Pulmonary artery endothelial cell (primary cell): ENCODE measurements around the gene ZNF581. TPM values are rescaled to one million over a fixed set of nuclear protein-coding genes. Genes with fewer than 3 reads are reported as not detected.

Source experiments
- DNase-seq: peaks from one replicate; pipeline ENCODE4 v3.0.0-alpha.2; 2011; ENCODE audit warnings: low read depth, low spot score
- total RNA-seq: library from RNA; depleted of rRNA; stranded (reverse); fragments of >200 nt; gene quantifications from 2 replicates; pipeline ENCODE4 v1.2.3, GENCODE V29; 2014

Gene ZNF581
- total RNA-seq, 1 donor from 2014 or later, result 33.9 TPM

- no peak for DNase-seq
These were observed 5.3 kb downstream of the ZNF581 start for GRCh38 chr19:55648585-55649267.

GRCh38 chr19:55649268-55650125, 6.0 kb downstream of the ZNF581 start:
- no peak for DNase-seq

- no peak for DNase-seq
These were observed 6.7 kb downstream of the ZNF581 start for GRCh38 chr19:55650126-55650557.

GRCh38 chr19:55650602-55651230, 7.3 kb downstream of the ZNF581 start:
- DNase-seq, result no peak

GRCh38 chr19:55651236-55651635, 7.8 kb downstream of the ZNF581 start:
- DNase-seq, result no peak

- no peak for DNase-seq
These were observed 9.1 kb downstream of the ZNF581 start for GRCh38 chr19:55652311-55653128.

- peak; percentile 94 for DNase-seq
These were observed 10.3 kb downstream of the ZNF581 start for GRCh38 chr19:55653651-55654322.

GRCh38 chr19:55654323-55654867, 10.9 kb downstream of the ZNF581 start:
- DNase-seq, result peak; percentile 98

- peak; percentile 66 for DNase-seq
These were observed 11.6 kb downstream of the ZNF581 start, which contains the start of gene U2AF2 for GRCh38 chr19:55654868-55655647. TSS of gene U2AF2 (plus strand) at chr19:55655035. CDS start at chr19:55655105, 70 bp downstream.

GRCh38 chr19:55655648-55656040, 12.2 kb downstream of the ZNF581 start:
- DNase-seq, result no peak

GRCh38 chr19:55656552-55656951, 13.1 kb downstream of the ZNF581 start:
- no peak for DNase-seq

GRCh38 chr19:55656988-55657747, 13.7 kb downstream of the ZNF581 start:
- DNase-seq, result no peak

GRCh38 chr19:55658846-55659459, 15.5 kb downstream of the ZNF581 start:
- DNase-seq, result no peak

GRCh38 chr19:55659822-55660221, 16.4 kb downstream of the ZNF581 start:
- no peak for DNase-seq

- no peak for DNase-seq
These were observed 17.0 kb downstream of the ZNF581 start for GRCh38 chr19:55660404-55660803.

GRCh38 chr19:55660991-55661390, 17.5 kb downstream of the ZNF581 start:
- no peak for DNase-seq

GRCh38 chr19:55661826-55662225, 18.4 kb downstream of the ZNF581 start:
- DNase-seq, result no peak

GRCh38 chr19:55663846-55664536, 20.5 kb downstream of the ZNF581 start:
- DNase-seq, result no peak
